Immature natural killer cell (primary cell): ENCODE results near the gene TOMM20. TPM values are rescaled to one million over a fixed set of nuclear protein-coding genes. Genes with fewer than 3 reads are reported as not detected.
A peak's percentile ranks its signal among the peaks of the same experiment; 100 is the strongest.
"Not testable (repeated sequence)": the region's sequence is repeated elsewhere in the genome, so short reads cannot be mapped to it uniquely, and the experiment has no call there.

Experiments
- DNase-seq, 3 donors: peaks; one replicate each; pipeline ENCODE4 v3.0.0; 2022; ENCODE audit warnings: mixed read lengths in 1 of 3
- H3K27ac Mint-ChIP-seq, 6 donors: one replicate each; pipeline ENCODE4 v1.8.0; 2020; ENCODE audit warnings: mixed read lengths in 6 of 6, mild to moderate bottlenecking in 5 of 6, inconsistent platforms in 4 of 6, moderate library complexity in 3 of 6
- H3K27me3 Mint-ChIP-seq, 3 donors: one replicate each; pipeline ENCODE4 v1.8.0; 2020 to 2021; ENCODE audit warnings: low read depth in 3 of 3, mild to moderate bottlenecking in 3 of 3, mixed read lengths in 3 of 3, moderate library complexity in 3 of 3, inconsistent platforms in 1 of 3
- H3K36me3 Mint-ChIP-seq, 3 donors: one replicate each; pipeline ENCODE4 v1.8.0; 2020; ENCODE audit warnings: mixed read lengths in 3 of 3, inconsistent platforms in 2 of 3, mild to moderate bottlenecking in 2 of 3
- H3K4me1 Mint-ChIP-seq, 2 donors: one replicate each; pipeline ENCODE4 v1.8.0; 2020; ENCODE audit warnings: inconsistent platforms in 2 of 2, mild to moderate bottlenecking in 2 of 2, mixed read lengths in 2 of 2, moderate library complexity in 1 of 2
- H3K4me3 Mint-ChIP-seq, 5 donors: one replicate each; pipeline ENCODE4 v1.8.0; 2020; ENCODE audit warnings: mild to moderate bottlenecking in 5 of 5, mixed read lengths in 5 of 5, inconsistent platforms in 3 of 5, moderate library complexity in 3 of 5
- H3K9me3 Mint-ChIP-seq, 6 donors: one replicate each; pipeline ENCODE4 v1.8.0; 2020; ENCODE audit warnings: mild to moderate bottlenecking in 6 of 6, mixed read lengths in 6 of 6, inconsistent platforms in 4 of 6, moderate library complexity in 3 of 6
- polyA plus RNA-seq, 3 donors: library from polyadenylated mRNA; unstranded; fragments of 300-500 nt; fragmentation: Illumina TruSeq; gene quantifications; one replicate each; pipeline ENCODE4 v1.2.3, GENCODE V29; 2021

TOMM20 gene
- polyA plus RNA-seq, 3 donors from 2014 or later, result 23.6 to 32.4 (median 29.4) TPM

- Mint-ChIP-seq H3K9me3 (no peaks in the 10 kb centered on the region), H3K4me3 (no peak overlapping the region), H3K27ac (peak overlapping the region in 1 of 6 donors; percentile 2), H3K36me3 (no peaks in the 10 kb centered on the region), H3K4me1 (peaks cover 5 to 7% of the 10 kb centered on the region in 2 donors), H3K27me3 (peaks cover 2 to 9% (median 2%) of the 10 kb centered on the region in 3 donors)
- no peak for DNase-seq
Measured at GRCh38 chr1:235093013-235093695, 35.5 kb downstream of the TOMM20 start.

- not testable (repeated sequence) for H3K4me1 Mint-ChIP-seq, H3K36me3 Mint-ChIP-seq, H3K27me3 Mint-ChIP-seq, DNase-seq, H3K9me3 Mint-ChIP-seq, H3K4me3 Mint-ChIP-seq, H3K27ac Mint-ChIP-seq
Measured at GRCh38 chr1:235092415-235092814, 36.2 kb downstream of the TOMM20 start.

DNA sequence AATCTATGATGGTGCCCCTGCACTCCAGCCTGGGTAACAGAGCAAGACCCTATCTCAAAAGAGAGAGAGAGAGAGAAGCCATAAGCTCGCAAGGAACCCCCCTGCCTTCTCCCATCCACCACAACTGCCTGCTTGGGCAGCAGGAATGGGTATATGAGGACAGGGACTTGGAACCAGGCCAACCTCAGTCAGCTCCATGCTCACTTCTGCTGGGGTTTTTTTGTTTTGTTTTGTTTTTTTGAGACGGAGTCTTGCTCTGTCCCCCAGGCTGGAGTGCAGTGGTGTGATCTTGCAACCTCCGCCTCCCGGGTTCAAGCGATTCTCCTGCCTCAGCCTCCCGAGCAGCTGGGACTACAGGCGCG lies 36.6 kb downstream of the TOMM20 start:
- H3K27ac Mint-ChIP-seq, H3K4me3 Mint-ChIP-seq, H3K36me3 Mint-ChIP-seq, DNase-seq, H3K27me3 Mint-ChIP-seq, H3K4me1 Mint-ChIP-seq, H3K9me3 Mint-ChIP-seq: not testable (repeated sequence)

GRCh38 chr1:235091319-235092044 lies 37.2 kb downstream of the TOMM20 start:
- DNase-seq, H3K9me3 Mint-ChIP-seq, H3K27ac Mint-ChIP-seq, H3K27me3 Mint-ChIP-seq, H3K4me3 Mint-ChIP-seq, H3K36me3 Mint-ChIP-seq, H3K4me1 Mint-ChIP-seq: not testable (repeated sequence)

DNA sequence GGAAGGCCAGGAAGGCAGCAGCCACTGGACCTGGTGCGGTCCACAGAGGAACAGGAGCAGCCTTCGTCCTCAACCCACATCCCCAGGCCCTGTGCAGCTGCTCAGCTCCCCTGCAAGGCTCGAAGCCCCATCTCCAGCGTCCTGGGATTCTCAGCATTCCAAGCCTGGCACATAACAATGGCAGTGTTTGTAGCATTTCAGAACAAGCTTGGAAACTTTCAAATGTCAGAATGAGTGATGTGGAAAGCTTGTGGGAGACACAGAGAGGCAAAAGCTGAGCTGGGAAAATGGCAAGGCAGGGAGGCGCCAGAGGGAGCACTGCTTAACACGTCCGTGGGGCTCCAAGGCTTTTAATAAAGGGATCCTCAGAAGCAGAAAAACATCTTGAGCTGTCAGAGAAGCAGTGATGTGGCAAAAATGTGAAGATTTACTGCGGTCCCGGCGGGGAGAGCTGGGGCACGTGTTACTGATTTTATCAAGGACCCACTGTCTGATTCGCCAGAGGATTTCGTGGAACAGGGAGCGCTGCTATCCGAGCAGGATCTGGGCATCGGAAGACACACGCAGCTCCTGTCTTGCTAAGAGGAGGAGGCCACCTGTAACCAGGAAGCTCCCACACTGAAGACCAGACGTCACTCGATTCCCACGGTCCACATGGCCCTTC lies 38.1 kb downstream of the TOMM20 start:
- Mint-ChIP-seq H3K36me3 (no peaks in the 10 kb centered on the region), H3K27me3 (peaks cover 0 to 9% (median 2%) of the 10 kb centered on the region in 3 donors), H3K27ac (no peak overlapping the region), H3K4me1 (peaks cover 5 to 7% of the 10 kb centered on the region in 2 donors), H3K4me3 (no peak overlapping the region), H3K9me3 (no peaks in the 10 kb centered on the region)
- no peak for DNase-seq

DNA sequence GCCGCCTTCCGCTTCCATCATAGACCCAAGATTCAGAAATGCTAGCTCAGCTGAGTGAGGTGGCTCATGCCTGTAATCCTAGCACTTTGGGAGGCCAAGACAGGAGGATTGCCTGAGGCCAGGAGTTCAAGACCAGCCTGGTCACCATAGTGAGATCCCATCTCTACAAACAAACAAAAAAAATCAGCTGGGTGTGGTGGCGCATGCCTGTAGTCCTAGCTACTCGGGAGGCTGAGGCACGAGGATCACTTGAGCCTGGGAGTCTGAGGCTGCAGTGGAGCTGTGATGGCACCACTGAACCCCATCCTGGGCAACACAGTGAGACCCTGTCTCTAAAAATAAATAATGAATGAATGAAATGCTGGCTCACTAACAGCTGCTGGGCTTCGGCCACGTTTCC lies 39.7 kb downstream of the TOMM20 start:
- no peak overlapping the region for H3K27ac Mint-ChIP-seq
- H3K9me3 Mint-ChIP-seq, result no peaks in the 10 kb centered on the region
- H3K4me3 Mint-ChIP-seq, result no peak overlapping the region
- peaks cover 1 to 5% (median 5%) of the 10 kb centered on the region in 3 donors for H3K27me3 Mint-ChIP-seq
- H3K36me3 Mint-ChIP-seq, result no peaks in the 10 kb centered on the region
- DNase-seq, result no peak
- H3K4me1 Mint-ChIP-seq, result peaks cover 4 to 7% of the 10 kb centered on the region in 2 donors

DNA sequence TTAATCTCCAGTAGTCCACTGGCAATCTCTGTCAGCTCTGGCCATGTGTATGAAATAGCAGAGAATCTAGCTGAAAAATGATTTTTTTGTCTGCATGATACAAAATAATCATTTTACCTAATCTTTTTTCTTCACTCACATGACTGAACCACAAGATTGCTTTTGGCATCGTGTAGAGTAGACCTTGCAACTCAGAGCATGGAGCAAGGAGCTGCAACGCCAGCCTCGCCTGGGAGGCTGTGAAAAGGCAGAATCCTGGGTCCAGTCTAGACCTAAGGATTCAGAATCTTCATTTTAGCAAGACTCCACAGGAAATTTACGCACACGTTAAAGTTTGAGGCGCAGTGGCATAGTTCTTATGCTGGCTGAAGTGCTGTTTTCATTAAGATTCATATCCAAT lies 40.2 kb downstream of the TOMM20 start:
- no peak overlapping the region for H3K27ac Mint-ChIP-seq
- H3K4me3 Mint-ChIP-seq, result no peak overlapping the region
- H3K27me3 Mint-ChIP-seq, result peaks cover 0 to 5% (median 4%) of the 10 kb centered on the region in 3 donors
- no peak for DNase-seq
- peaks cover 5 to 7% of the 10 kb centered on the region in 2 donors for H3K4me1 Mint-ChIP-seq
- H3K9me3 Mint-ChIP-seq, result no peaks in the 10 kb centered on the region
- H3K36me3 Mint-ChIP-seq, result no peaks in the 10 kb centered on the region

DNA sequence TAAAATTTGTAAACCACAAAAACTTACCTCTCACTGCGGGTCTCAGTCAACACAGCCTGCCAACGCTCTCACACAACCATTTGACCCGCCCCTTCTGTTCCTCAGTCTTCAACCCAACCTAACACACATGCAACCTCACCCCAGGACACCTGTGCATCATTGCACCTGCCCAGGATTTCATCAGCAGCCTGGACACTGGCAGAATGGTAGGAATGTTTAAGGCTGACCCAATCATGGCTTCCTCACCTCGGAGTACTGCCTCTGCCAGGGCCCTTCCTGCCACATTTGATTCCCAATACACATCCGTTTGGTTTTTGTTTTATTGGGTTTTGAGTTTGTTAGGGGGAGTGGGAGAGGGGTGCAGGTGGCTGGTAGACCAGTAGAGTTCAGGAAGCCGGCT lies 40.7 kb downstream of the TOMM20 start:
- DNase-seq, result no peak
- H3K9me3 Mint-ChIP-seq, result no peaks in the 10 kb centered on the region
- H3K4me3 Mint-ChIP-seq, result no peak overlapping the region
- no peak overlapping the region for H3K27ac Mint-ChIP-seq
- peaks cover 0 to 6% (median 3%) of the 10 kb centered on the region in 3 donors for H3K27me3 Mint-ChIP-seq
- H3K4me1 Mint-ChIP-seq, result peaks cover 10 to 12% of the 10 kb centered on the region in 2 donors
- H3K36me3 Mint-ChIP-seq, result no peaks in the 10 kb centered on the region

GRCh38 chr1:235085411-235086117 lies 43.1 kb downstream of the TOMM20 start:
- not testable (repeated sequence) for H3K27ac Mint-ChIP-seq, H3K27me3 Mint-ChIP-seq, H3K36me3 Mint-ChIP-seq, DNase-seq, H3K9me3 Mint-ChIP-seq, H3K4me3 Mint-ChIP-seq
- H3K4me1 Mint-ChIP-seq, result peaks cover 10 to 12% of the 10 kb centered on the region in 2 donors

DNA sequence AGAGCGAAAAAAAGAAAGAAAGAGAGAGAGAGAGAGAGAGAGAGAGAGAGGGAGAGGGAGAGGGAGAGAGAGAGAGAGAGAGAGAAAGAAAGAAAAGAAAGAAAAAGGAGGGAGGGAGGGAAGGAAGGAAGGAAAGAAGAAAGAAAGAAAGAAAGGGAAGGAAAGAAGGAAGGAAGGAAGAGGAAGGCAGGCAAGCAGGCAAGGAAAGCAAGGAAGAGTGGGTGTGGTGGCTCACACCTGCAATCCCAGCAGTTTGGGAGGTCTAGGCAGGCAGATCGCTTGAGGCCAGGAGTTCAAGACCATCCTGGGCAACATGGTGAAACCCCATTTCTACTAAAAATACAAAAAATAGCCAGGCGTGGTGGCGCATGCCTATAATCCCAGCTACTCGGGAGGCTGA lies 47.8 kb downstream of the TOMM20 start:
- H3K36me3 Mint-ChIP-seq, DNase-seq, H3K9me3 Mint-ChIP-seq, H3K4me3 Mint-ChIP-seq: not testable (repeated sequence)
- H3K27me3 Mint-ChIP-seq, result peaks cover 3 to 11% (median 3%) of the 10 kb centered on the region in 3 donors
- H3K4me1 Mint-ChIP-seq, result peaks cover 11 to 14% of the 10 kb centered on the region in 2 donors
- H3K27ac Mint-ChIP-seq, result peak overlapping the region in 1 of 6 donors; percentile 62

- DNase-seq, H3K27ac Mint-ChIP-seq, H3K36me3 Mint-ChIP-seq, H3K9me3 Mint-ChIP-seq, H3K4me3 Mint-ChIP-seq: not testable (repeated sequence)
- Mint-ChIP-seq H3K27me3 (peaks cover 3 to 11% (median 5%) of the 10 kb centered on the region in 3 donors), H3K4me1 (peaks cover 16 to 19% of the 10 kb centered on the region in 2 donors)
Measured at GRCh38 chr1:235080297-235080657, 48.4 kb downstream of the TOMM20 start.

DNA sequence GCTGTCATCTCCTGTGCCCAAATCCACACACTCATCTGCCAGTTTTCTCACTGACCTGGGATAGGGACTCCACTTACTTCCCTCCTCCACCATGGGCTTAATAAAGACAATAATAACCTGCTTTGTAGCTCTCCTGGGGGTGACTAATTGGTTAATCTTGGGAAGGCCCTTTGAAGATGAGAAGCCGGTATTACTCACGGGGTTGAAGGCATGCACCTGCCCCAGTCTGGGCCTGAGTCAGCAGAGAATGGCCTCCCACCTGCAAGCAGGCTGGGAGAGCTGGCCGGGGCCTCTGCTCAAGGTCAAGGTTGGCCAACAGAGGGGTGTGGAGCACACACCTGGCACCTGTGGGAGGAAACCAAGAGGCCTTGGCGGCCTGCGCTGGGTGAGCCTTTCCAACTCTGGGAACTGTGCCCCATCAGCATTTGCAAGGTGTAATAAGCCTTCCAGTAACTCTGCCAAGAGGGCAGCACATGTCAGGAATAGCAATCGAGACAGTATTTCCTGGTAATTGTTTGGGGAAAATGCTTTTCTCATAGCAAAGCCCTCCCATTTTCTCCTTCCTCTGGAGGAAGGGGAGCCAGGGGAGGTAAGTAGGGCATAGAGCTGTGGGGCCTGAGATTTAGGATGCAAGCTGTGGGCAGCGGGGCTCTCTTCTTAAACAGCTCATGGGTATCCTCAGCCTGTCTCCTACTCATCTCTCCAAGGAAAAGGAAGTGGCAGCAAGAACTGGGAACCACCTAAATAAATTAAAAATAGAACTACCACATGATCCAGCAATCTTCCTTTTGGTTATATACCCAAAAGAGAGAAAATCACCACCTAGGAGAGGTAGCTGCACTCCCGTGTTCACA lies 49.0 kb downstream of the TOMM20 start:
- no peak overlapping the region for H3K27ac Mint-ChIP-seq
- peaks cover 2 to 11% (median 3%) of the 10 kb centered on the region in 3 donors for H3K27me3 Mint-ChIP-seq
- no peak for DNase-seq

More for the DNA sequence above, 49.0 kb downstream of the TOMM20 start:
- Mint-ChIP-seq H3K36me3 (no peaks in the 10 kb centered on the region), H3K4me1 (peaks cover 22 to 25% of the 10 kb centered on the region in 2 donors), H3K9me3 (no peaks in the 10 kb centered on the region), H3K4me3 (no peak overlapping the region)
